CD14-positive monocyte (primary cell): ENCODE results near the gene SUN5. TPM values are rescaled to one million over a fixed set of nuclear protein-coding genes. Genes with fewer than 3 reads are reported as not detected.

Source experiments
- DNase-seq, 3 donors: peaks; one replicate each; pipeline ENCODE4 v3.0.0-alpha.2; 2011 to 2022
- H2AFZ ChIP-seq: 2 replicates; pipeline ENCODE4 v1.6.0; 2012; ENCODE audit warnings: mild to moderate bottlenecking, low read depth, low read length, inconsistent platforms; ENCODE audit not compliant: insufficient read depth, poor library complexity, severe bottlenecking
- H3K27ac ChIP-seq, 2 donors: 1 replicate in 1 of 2; 2 replicates in 1 of 2; pipeline ENCODE4 v1.5.1; 2012 to 2013; ENCODE audit warnings: low read length in 2 of 2, control low read depth in 1 of 2, inconsistent platforms in 1 of 2, low read depth in 1 of 2, mild to moderate bottlenecking in 1 of 2
- H3K27me3 ChIP-seq, 2 donors: one replicate each; pipeline versions ENCODE4 v1.6.0 to v1.6.1; 2011 to 2013; ENCODE audit warnings: low read length in 2 of 2; ENCODE audit not compliant: control insufficient read depth in 2 of 2, insufficient read depth in 2 of 2
- H3K36me3 ChIP-seq, 2 donors: replicated peaks in 1 of 2; 1 replicate in 1 of 2; 2 replicates in 1 of 2; pipeline versions ENCODE4 v1.5.1 to v1.6.1; 2012 to 2013; ENCODE audit warnings: low read length in 2 of 2, control low read depth in 1 of 2, inconsistent platforms in 1 of 2, mild to moderate bottlenecking in 1 of 2; ENCODE audit not compliant: insufficient read depth in 2 of 2, control insufficient read depth in 1 of 2
- H3K4me1 ChIP-seq, 2 donors: 1 replicate in 1 of 2; 2 replicates in 1 of 2; pipeline versions ENCODE4 v1.5.1 to v1.6.1; 2012 to 2013; ENCODE audit warnings: low read length in 2 of 2, control low read depth in 1 of 2, inconsistent platforms in 1 of 2, mild to moderate bottlenecking in 1 of 2, moderate library complexity in 1 of 2; ENCODE audit not compliant: insufficient read depth in 2 of 2, control insufficient read depth in 1 of 2
- H3K4me2 ChIP-seq: replicated peaks from 2 replicates; pipeline ENCODE3; 2012; ENCODE audit warnings: low read length, moderate library complexity, mild to moderate bottlenecking; ENCODE audit not compliant: poor library complexity, severe bottlenecking; ENCODE audit errors: extremely low read depth
- H3K4me3 ChIP-seq, 3 experiments: fragments of 200-600 bp in 1 of 3; sonication (generic) in 1 of 3; replicated peaks in 1 of 3; 1 replicate in 2 of 3; 2 replicates in 1 of 3; pipeline ENCODE4 v1.5.1; 2011 to 2013; ENCODE audit warnings: low read length in 3 of 3, mild to moderate bottlenecking in 3 of 3, control low read depth in 2 of 3, low read depth in 2 of 3, inconsistent platforms in 1 of 3, moderate library complexity in 1 of 3
- H3K79me2 ChIP-seq: 2 replicates; pipeline ENCODE4 v1.6.0; 2012; ENCODE audit warnings: mild to moderate bottlenecking, control low read depth, inconsistent platforms, low read length, moderate library complexity; ENCODE audit not compliant: insufficient read depth
- H3K9ac ChIP-seq: 2 replicates; pipeline ENCODE4 v1.6.0; 2017; ENCODE audit warnings: low read length, mild to moderate bottlenecking; ENCODE audit not compliant: insufficient read depth, poor library complexity, severe bottlenecking
- H3K9me3 ChIP-seq, 2 donors: replicated peaks in 1 of 2; 1 replicate in 1 of 2; 2 replicates in 1 of 2; pipeline versions ENCODE4 v1.5.1 to v1.6.1; 2012 to 2013; ENCODE audit warnings: low read length in 2 of 2, control low read depth in 1 of 2; ENCODE audit not compliant: control insufficient read depth in 1 of 2, insufficient read depth in 1 of 2
- H4K20me1 ChIP-seq: 2 replicates; pipeline ENCODE4 v1.6.0; 2012; ENCODE audit warnings: mild to moderate bottlenecking, low read length, control low read depth, moderate library complexity; ENCODE audit not compliant: insufficient read depth
- H3K27ac Mint-ChIP-seq, 7 donors: one replicate each; pipeline ENCODE4 v1.8.0; 2020; ENCODE audit warnings: mild to moderate bottlenecking in 7 of 7, mixed read lengths in 7 of 7, moderate library complexity in 6 of 7, inconsistent platforms in 2 of 7
- H3K27me3 Mint-ChIP-seq, 3 donors: one replicate each; pipeline ENCODE4 v1.8.0; 2021 to 2022; ENCODE audit warnings: low read depth in 3 of 3, mild to moderate bottlenecking in 3 of 3, mixed read lengths in 3 of 3, moderate library complexity in 3 of 3, inconsistent platforms in 1 of 3
- H3K36me3 Mint-ChIP-seq, 2 donors: one replicate each; pipeline ENCODE4 v1.8.0; 2020; ENCODE audit warnings: mixed read lengths in 2 of 2, inconsistent platforms in 1 of 2, mild to moderate bottlenecking in 1 of 2
- H3K4me1 Mint-ChIP-seq: one replicate; pipeline ENCODE4 v1.8.0; 2020; ENCODE audit warnings: mild to moderate bottlenecking, mixed read lengths
- H3K4me3 Mint-ChIP-seq, 2 donors: one replicate each; pipeline ENCODE4 v1.8.0; 2020; ENCODE audit warnings: mild to moderate bottlenecking in 2 of 2, mixed read lengths in 2 of 2, moderate library complexity in 1 of 2
- H3K9me3 Mint-ChIP-seq, 7 donors: one replicate each; pipeline ENCODE4 v1.8.0; 2020 to 2022; ENCODE audit warnings: mixed read lengths in 7 of 7, mild to moderate bottlenecking in 6 of 7, moderate library complexity in 6 of 7, inconsistent platforms in 2 of 7
- WGBS: methylation state at CpG from one replicate; pipeline ENCODE4 v1.1.5; 2013; ENCODE audit warnings: missing lambda C conversion rate; ENCODE audit not compliant: insufficient coverage; 5-methylcytosine and 5-hydroxymethylcytosine counted together
- intact Hi-C, 2 donors: fragments of 100-400 bp; cut with micrococcal nuclease; formaldehyde crosslinking; loops; one replicate each; pipeline versions ENCODE4 v1.15.0 to v1.15.1; 2023
- polyA plus RNA-seq, 3 donors: library from polyadenylated mRNA; depleted of rRNA in 1 of 3; unstranded in 2 of 3; stranded (reverse) in 1 of 3; fragments of 300-500 nt in 2 of 3; fragments of >200 nt in 1 of 3; fragmentation: Illumina TruSeq in 2 of 3; gene quantifications; 1 replicate in 2 of 3; 2 replicates in 1 of 3; pipeline ENCODE4 v1.2.3, GENCODE V29; 2012 to 2021
- TF ChIP-seq, protein P1 (sequence below): fragments of 200-600 bp; IDR thresholded peaks from one replicate; pipeline ENCODE4 v1.8.0; 2022; ENCODE audit warnings: antibody characterized with exemption, mild to moderate bottlenecking

The SUN5 gene
- polyA plus RNA-seq, 3 donors: not detected

DNA sequence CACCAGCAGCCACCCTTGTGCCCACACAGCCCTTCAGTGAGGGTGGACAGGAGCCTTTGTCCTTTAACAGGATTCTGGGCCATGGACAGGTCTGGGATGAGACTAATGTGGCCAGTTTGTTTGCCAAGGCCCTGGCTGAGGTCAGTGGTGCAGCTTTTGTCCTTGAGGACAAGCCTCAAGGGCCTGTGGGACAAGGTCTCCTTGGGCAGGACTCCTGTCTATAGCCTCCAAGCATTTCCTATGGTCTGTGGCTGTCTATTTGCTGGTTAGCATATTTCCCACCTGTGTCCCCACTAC is 44.1 kb downstream of the SUN5 start:
- Histone ChIP-seq H4K20me1 (no peaks in the 10 kb centered on the region), H3K4me3 (no peak overlapping the region)
- no peak overlapping the region for H3K27ac Mint-ChIP-seq

DNA sequence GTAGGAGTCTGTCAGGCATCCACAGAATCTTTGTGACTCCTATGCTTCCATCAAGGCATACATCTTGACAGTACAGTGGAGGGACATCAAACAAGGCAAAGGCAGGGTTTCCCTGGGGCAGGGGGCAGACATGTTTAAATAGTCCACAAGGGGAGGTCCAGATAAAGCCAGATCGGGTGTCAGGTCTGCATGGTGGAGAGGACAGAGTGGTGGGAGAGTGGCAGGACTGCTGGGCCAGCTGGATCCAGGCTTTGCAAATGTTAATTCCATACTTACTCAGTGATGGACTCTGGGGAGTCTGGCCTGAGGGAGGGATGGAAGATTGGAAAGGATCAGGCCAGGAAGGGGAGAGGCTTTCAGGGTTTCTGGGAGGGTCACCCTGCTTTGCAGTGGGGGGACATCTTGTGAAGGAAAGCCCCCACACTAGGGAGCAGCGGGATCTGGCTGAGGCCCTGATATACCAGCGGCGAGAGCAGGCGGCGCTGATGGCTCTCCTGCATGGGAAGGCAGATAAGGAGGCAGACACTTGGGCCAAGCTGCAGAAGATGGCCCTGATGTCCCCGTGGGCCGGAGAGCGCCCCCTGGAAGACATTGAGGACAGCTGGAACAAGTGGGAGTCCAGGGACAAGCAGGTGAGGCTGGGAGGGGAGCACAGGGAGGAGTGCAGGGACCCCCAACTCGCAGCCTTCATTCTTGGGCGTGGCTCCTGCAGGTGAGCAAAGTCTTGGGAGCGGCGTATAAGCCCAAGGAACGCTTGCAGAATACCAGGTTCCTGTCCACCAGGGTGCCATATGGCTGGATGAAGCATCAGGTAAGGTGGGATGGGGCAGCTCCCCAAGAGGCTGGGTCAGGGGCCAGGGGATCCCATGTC is 44.6 kb downstream of the SUN5 start:
- H3K4me1 ChIP-seq: no peaks in the 10 kb centered on the region
- no peak for DNase-seq
- TF ChIP-seq, protein P1, sequence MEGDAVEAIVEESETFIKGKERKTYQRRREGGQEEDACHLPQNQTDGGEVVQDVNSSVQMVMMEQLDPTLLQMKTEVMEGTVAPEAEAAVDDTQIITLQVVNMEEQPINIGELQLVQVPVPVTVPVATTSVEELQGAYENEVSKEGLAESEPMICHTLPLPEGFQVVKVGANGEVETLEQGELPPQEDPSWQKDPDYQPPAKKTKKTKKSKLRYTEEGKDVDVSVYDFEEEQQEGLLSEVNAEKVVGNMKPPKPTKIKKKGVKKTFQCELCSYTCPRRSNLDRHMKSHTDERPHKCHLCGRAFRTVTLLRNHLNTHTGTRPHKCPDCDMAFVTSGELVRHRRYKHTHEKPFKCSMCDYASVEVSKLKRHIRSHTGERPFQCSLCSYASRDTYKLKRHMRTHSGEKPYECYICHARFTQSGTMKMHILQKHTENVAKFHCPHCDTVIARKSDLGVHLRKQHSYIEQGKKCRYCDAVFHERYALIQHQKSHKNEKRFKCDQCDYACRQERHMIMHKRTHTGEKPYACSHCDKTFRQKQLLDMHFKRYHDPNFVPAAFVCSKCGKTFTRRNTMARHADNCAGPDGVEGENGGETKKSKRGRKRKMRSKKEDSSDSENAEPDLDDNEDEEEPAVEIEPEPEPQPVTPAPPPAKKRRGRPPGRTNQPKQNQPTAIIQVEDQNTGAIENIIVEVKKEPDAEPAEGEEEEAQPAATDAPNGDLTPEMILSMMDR: no peak
- Mint-ChIP-seq H3K27ac (no peak overlapping the region), H3K9me3 (peaks cover 11 to 25% (median 21%) of the 10 kb centered on the region in 7 donors), H3K4me3 (no peak overlapping the region), H3K27me3 (peaks cover 0 to 10% (median 4%) of the 10 kb centered on the region in 3 donors), H3K4me1 (no peaks in the 10 kb centered on the region), H3K36me3 (no peaks in the 10 kb centered on the region)
- H3K4me2 ChIP-seq: no peak overlapping the region
- H3K36me3 ChIP-seq: no peaks in the 10 kb centered on the region
- intact Hi-C loops: no loop called here
- no peak overlapping the region for H3K27ac ChIP-seq
- no peak overlapping the region for H3K4me3 ChIP-seq
- no peak overlapping the region for H2AFZ ChIP-seq
- H3K27me3 ChIP-seq: no peaks in the 10 kb centered on the region
- no peak overlapping the region for H3K9ac ChIP-seq
- H3K79me2 ChIP-seq: no peaks in the 10 kb centered on the region
- no peaks in the 10 kb centered on the region for H4K20me1 ChIP-seq
- 95% methylated on average over 12 of the region's 14 CpGs for WGBS
- H3K9me3 ChIP-seq: peaks cover 11 to 19% of the 10 kb centered on the region in 2 donors

More for the DNA sequence above, 44.1 kb downstream of the SUN5 start:
- H3K27ac ChIP-seq: no peak overlapping the region
- H3K9me3 ChIP-seq: peaks cover 11 to 16% of the 10 kb centered on the region in 2 donors
- TF ChIP-seq, protein P1: no peak
- Mint-ChIP-seq H3K27me3 (peaks cover 0 to 9% (median 3%) of the 10 kb centered on the region in 3 donors), H3K36me3 (no peaks in the 10 kb centered on the region), H3K4me3 (no peak overlapping the region), H3K9me3 (peaks cover 11 to 25% (median 18%) of the 10 kb centered on the region in 7 donors), H3K4me1 (no peaks in the 10 kb centered on the region)
- no peak overlapping the region for H3K4me2 ChIP-seq
- no peaks in the 10 kb centered on the region for H3K27me3 ChIP-seq
- no peaks in the 10 kb centered on the region for H3K36me3 ChIP-seq
- no peaks in the 10 kb centered on the region for H3K79me2 ChIP-seq
- intact Hi-C loops: no loop called here
- no peak overlapping the region for H3K9ac ChIP-seq
- no peaks in the 10 kb centered on the region for H3K4me1 ChIP-seq
- no peak for DNase-seq
- H2AFZ ChIP-seq: no peak overlapping the region
